Adrenal gland (tissue), 12 donors: Measurements from ENCODE around the gene MAN1B1. TPM values are rescaled to one million over a fixed set of nuclear protein-coding genes. Genes with fewer than 3 reads are reported as not detected.
A peak's percentile ranks its signal among the peaks of the same experiment; 100 is the strongest.

ENCODE experiments used
- DNase-seq, 7 donors: peaks; one replicate each; pipeline ENCODE4 v3.0.0-alpha.2; 2019 to 2020
- H3K27ac ChIP-seq, 5 donors: fragments of 200-600 bp; sonication (generic) in 4 of 5; 1 replicate in 3 of 5; 2 replicates in 2 of 5; pipeline versions ENCODE4 v1.5.1 to v1.8.0; 2016 to 2020; ENCODE audit warnings: mild to moderate bottlenecking in 1 of 5
- H3K27me3 ChIP-seq: fragments of 200-600 bp; 2 replicates; pipeline ENCODE4 v1.8.0; 2021
- H3K36me3 ChIP-seq, 2 donors: fragments of 200-600 bp; replicated peaks in 1 of 2; 1 replicate in 1 of 2; 2 replicates in 1 of 2; pipeline versions ENCODE4 v1.5.1 to v1.8.0; 2018 to 2022
- H3K4me1 ChIP-seq, 2 donors: fragments of 200-600 bp; replicated peaks in 1 of 2; 1 replicate in 1 of 2; 2 replicates in 1 of 2; pipeline versions ENCODE4 v1.5.1 to v1.8.0; 2018 to 2021
- H3K4me3 ChIP-seq, 4 donors: fragments of 200-600 bp; sonication (generic) in 3 of 4; one replicate each; pipeline ENCODE4 v1.5.1; 2016 to 2018
- H3K9me3 ChIP-seq, 3 donors: fragments of 200-600 bp; sonication (generic) in 1 of 3; replicated peaks in 1 of 3; 1 replicate in 2 of 3; 2 replicates in 1 of 3; pipeline versions ENCODE4 v1.5.1 to v1.8.0; 2016 to 2021
- CTCF ChIP-seq, 6 experiments: fragments of 450-650 bp in 4 of 6; fragments of 200-600 bp in 2 of 6; sonication (generic) in 1 of 6; IDR thresholded peaks; 1 replicate in 5 of 6; 2 replicates in 1 of 6; pipeline versions ENCODE4 v1.5.1 to v1.8.0; 2016 to 2021; ENCODE audit warnings: antibody characterized with exemption in 6 of 6, mild to moderate bottlenecking in 2 of 6, moderate library complexity in 1 of 6
- POLR2A ChIP-seq, 2 donors: fragments of 450-650 bp; IDR thresholded peaks; one replicate each; pipeline ENCODE4 v1.6.1; 2017; ENCODE audit warnings: antibody characterized with exemption in 2 of 2, mild to moderate bottlenecking in 2 of 2, moderate library complexity in 1 of 2
- WGBS, 4 donors: extraction: QIAGEN DNeasy Blood & Tissue Kit in 2 of 4; methylation state at CpG; one replicate each; pipeline versions ENCODE4 v1.1.5 to v1.1.7; 2013 to 2017; 5-methylcytosine and 5-hydroxymethylcytosine counted together
- intact Hi-C, 2 donors: fragments of 100-400 bp; cut with DNase I; formaldehyde crosslinking; loops; one replicate each; pipeline versions ENCODE4 v1.14.1 to v1.15.0; 2022 to 2023
- polyA plus RNA-seq, 3 donors: library from polyadenylated mRNA; stranded (reverse); fragments of 200-250 nt in 2 of 3; fragments of 350-450 nt in 1 of 3; fragmentation: Illumina TruSeq in 1 of 3; extraction: RNeasy Lipid Tissue Mini Kit (QIAGEN cat#74804) in 1 of 3; gene quantifications; one replicate each; pipeline ENCODE4 v1.2.3, GENCODE V29; 2013 to 2014
- total RNA-seq, 9 donors: library from RNA; depleted of rRNA in 4 of 9; stranded (reverse); fragments of >200 nt in 4 of 9; fragments of 120-200 nt in 1 of 9; fragmentation: NEBNext Ultra II Directional in 1 of 9; extraction: Animal tissue kit (Norgen Biotek cat#: 25700) in 1 of 9; gene quantifications; one replicate each; pipeline versions ENCODE4 v1.1.0 to v1.2.4, GENCODE V29; 2013 to 2023
- donor health status: healthy with polysubstance abuse.
- donor health status: Bipolar disorder and iron deficiency.
- donor health status: DM: yes; HTN: yes; CAD: no.
- donor health status: DM: no; HTN: no; CAD: no.
- donor health status: DM: no; HTN: no; CAD: no.
- donor health status: DM: yes; HTN: yes; CAD: no.

MAN1B1 gene
- total and polyA plus RNA-seq, 12 donors = 44.4 to 138 (median 67.9) TPM

- intact Hi-C loops = no loop called here
- Histone ChIP-seq H3K4me3 (no peak overlapping the region), H3K36me3 (peaks cover 0 to 7% of the 10 kb centered on the region in 2 donors), H3K4me1 (peaks cover 5 to 15% of the 10 kb centered on the region in 2 donors), H3K9me3 (no peaks in the 10 kb centered on the region), H3K27me3 (peaks cover 34% of the 10 kb centered on the region), H3K27ac (peak overlapping the region in 2 of 5 donors; percentile 42 to 49)
- WGBS, 4 donors = 64 to 85% (median 73%) methylated on average over 6 to 36 of the region's 36 CpGs
- no peak for TF ChIP-seq POLR2A (IDR thresholded peaks at IDR 0.05)
- no peak for TF ChIP-seq CTCF (IDR thresholded peaks at IDR 0.05)
- peak in 2 of 7 donors; percentile 52 to 68 for DNase-seq
Observed at GRCh38 chr9:137042751-137043727, 43.7 kb upstream of the MAN1B1 start.

- Histone ChIP-seq H3K4me1 (peaks cover 5 to 15% of the 10 kb centered on the region in 2 donors), H3K9me3 (no peaks in the 10 kb centered on the region), H3K27me3 (peaks cover 41% of the 10 kb centered on the region), H3K27ac (peak overlapping the region in 2 of 5 donors; percentile 49 to 69), H3K4me3 (peak overlapping the region in 1 of 4 donors; percentile 62), H3K36me3 (peaks cover 0 to 2% of the 10 kb centered on the region in 2 donors)
- DNase-seq = no peak
- WGBS, 4 donors = 62 to 72% (median 68%) methylated on average over 9 to 12 of the region's 12 CpGs
- intact Hi-C loops = no loop called here
- TF ChIP-seq POLR2A (IDR thresholded peaks at IDR 0.05) (no peak), CTCF (IDR thresholded peaks at IDR 0.05) (no peak)
Observed at GRCh38 chr9:137044037-137044436, 42.7 kb upstream of the MAN1B1 start.

- Histone ChIP-seq H3K4me1 (peaks cover 5 to 15% of the 10 kb centered on the region in 2 donors), H3K4me3 (peak overlapping the region in 1 of 4 donors; percentile 62), H3K27ac (peak overlapping the region in 2 of 5 donors; percentile 49 to 69), H3K27me3 (peaks cover 47% of the 10 kb centered on the region), H3K36me3 (no peaks in the 10 kb centered on the region), H3K9me3 (no peaks in the 10 kb centered on the region)
- WGBS, 4 donors = 37 to 49% (median 41%) methylated on average over 10 to 18 of the region's 18 CpGs
- peak in 1 of 2 donors; percentile 8 for TF ChIP-seq POLR2A (IDR thresholded peaks at IDR 0.05)
- no peak for TF ChIP-seq CTCF (IDR thresholded peaks at IDR 0.05)
- intact Hi-C loops = no loop called here
- DNase-seq = peak in 2 of 7 donors; percentile 41 to 83
Observed at GRCh38 chr9:137044502-137045177, 42.1 kb upstream of the MAN1B1 start.
